ENCODE measurements around the gene FHIT.

GRCh38 chr3:60835796-60836195 lies 415.5 kb downstream of the FHIT start:
- no peak for TF ChIP-seq CTCF (conservative IDR thresholded peaks at IDR 0.05)
- no peak for TF ChIP-seq EZH2 (IDR thresholded peaks at IDR 0.05; ENCODE audit: low read depth)

Data from PC-9 (cell line).